ENCODE measurements around the gene RALY. TPM values are rescaled to one million over a fixed set of nuclear protein-coding genes. Genes with fewer than 3 reads are reported as not detected.

The RALY gene
- total RNA-seq, 1 experiment from 2014 or later: 164 TPM

DNA sequence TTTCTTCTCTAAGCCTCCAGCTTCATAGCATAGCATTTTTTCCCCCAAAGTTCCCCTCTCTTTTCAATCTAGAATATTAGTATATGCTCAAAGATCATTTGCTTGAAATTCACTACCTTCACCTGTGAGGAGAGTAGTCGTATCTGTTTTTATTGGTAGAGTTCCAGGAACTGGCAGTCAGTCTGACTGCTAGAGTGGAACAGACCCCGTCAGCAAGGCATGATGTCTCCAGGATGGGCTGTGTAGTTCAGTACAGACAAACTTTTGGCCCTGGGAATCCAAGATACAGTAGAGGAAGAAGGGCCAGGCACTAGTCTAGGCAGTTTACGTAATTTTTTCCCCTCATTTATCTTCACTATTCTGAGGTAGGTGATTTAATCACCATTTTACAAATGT, 29.1 kb downstream of the RALY start:
- intact Hi-C loops (cut with micrococcal nuclease; ENCODE audit: unreplicated experiment) (no loop called here), in situ Hi-C loops (cut with HindIII; ENCODE audit: low pct_unique_long_range_greater_than_20kb, low sequenced_read_pairs) (no loop called here)
- ChIA-PET POLR2A (no interaction called here), CTCF (interaction anchor here (0.7 to 1.2 kb wide), 2 partner anchors 108 to 160 kb away, joined by 3 read pairs; no protein-coding TSS in a partner anchor)
- Histone ChIP-seq H3K27ac (ENCODE audit: low read length) (no peak overlapping the region), H3K36me3 (ENCODE audit: control insufficient read depth, insufficient read depth, low read length) (no peaks in the 10 kb centered on the region), H3K4me3 (ENCODE audit: low read depth in 2 of 2, low read length in 2 of 2) (no peak overlapping the region), H3K4me1 (ENCODE audit: control insufficient read depth, insufficient read depth, low read length) (peaks cover 18% of the 10 kb centered on the region), H3K27me3 (ENCODE audit: control insufficient read depth, insufficient read depth, low read length) (no peaks in the 10 kb centered on the region), H3K9me3 (ENCODE audit: control insufficient read depth, insufficient read depth, low read depth, low read length) (no peaks in the 10 kb centered on the region)
- no peak for ATAC-seq
- no TSS peak for BruUV-seq (replicated peaks)
- no peak for TF ChIP-seq POLR2AphosphoS5 (IDR thresholded peaks at IDR 0.05; ENCODE audit: low read depth, low read length)
- TF ChIP-seq, protein P1, sequence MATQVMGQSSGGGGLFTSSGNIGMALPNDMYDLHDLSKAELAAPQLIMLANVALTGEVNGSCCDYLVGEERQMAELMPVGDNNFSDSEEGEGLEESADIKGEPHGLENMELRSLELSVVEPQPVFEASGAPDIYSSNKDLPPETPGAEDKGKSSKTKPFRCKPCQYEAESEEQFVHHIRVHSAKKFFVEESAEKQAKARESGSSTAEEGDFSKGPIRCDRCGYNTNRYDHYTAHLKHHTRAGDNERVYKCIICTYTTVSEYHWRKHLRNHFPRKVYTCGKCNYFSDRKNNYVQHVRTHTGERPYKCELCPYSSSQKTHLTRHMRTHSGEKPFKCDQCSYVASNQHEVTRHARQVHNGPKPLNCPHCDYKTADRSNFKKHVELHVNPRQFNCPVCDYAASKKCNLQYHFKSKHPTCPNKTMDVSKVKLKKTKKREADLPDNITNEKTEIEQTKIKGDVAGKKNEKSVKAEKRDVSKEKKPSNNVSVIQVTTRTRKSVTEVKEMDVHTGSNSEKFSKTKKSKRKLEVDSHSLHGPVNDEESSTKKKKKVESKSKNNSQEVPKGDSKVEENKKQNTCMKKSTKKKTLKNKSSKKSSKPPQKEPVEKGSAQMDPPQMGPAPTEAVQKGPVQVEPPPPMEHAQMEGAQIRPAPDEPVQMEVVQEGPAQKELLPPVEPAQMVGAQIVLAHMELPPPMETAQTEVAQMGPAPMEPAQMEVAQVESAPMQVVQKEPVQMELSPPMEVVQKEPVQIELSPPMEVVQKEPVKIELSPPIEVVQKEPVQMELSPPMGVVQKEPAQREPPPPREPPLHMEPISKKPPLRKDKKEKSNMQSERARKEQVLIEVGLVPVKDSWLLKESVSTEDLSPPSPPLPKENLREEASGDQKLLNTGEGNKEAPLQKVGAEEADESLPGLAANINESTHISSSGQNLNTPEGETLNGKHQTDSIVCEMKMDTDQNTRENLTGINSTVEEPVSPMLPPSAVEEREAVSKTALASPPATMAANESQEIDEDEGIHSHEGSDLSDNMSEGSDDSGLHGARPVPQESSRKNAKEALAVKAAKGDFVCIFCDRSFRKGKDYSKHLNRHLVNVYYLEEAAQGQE (IDR thresholded peaks at IDR 0.05; ENCODE audit: insufficient read depth in 1 of 2, low read depth in 2 of 2, low read length in 1 of 2): no peak
- TF ChIP-seq TCF7L2 (IDR thresholded peaks at IDR 0.05; ENCODE audit: low read depth, low read length): no peak
- no peak for DNase-seq (ENCODE audit: low read depth, low spot score)

DNA sequence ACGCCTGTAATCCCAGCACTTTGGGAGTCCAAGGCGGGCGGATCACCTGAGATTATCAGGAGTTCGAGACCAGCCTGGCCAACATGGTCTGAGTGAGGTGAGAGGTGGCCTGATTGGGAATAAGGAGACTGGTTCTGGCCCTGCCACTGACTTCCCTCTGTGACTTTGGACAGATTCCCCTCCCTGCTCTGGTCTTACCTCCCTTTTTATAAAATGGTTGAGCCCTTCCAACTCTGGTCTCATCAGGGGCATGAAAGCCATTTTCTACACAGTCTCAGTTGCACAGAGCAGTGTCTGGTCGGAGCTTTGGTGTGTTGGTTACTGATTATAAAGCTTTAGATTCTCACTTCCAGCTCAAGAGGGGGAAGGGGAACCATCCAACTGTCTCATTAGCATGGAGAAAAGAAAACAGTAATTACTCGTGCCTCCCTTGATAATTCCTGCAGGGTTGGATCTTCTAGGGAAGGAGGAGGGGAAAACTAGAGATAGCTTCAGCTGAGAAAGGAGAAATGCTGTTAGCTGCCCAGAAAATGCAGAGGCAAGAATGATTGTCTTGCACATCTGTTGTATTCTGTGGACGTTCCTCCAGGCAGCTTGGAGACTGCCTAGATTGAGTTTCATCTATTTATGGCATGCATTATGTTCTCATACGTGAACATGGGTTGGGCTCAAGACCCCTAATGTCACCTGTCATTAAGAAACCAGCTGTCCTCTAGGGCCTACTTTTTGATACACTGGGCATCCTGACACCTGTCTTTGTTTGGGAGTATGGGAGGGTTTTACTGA, 30.4 kb downstream of the RALY start:
- ChIA-PET POLR2A (no interaction called here), CTCF (no interaction called here)
- TF ChIP-seq TCF7L2 (IDR thresholded peaks at IDR 0.05; ENCODE audit: low read depth, low read length): no peak
- TF ChIP-seq, protein P1 (IDR thresholded peaks at IDR 0.05; ENCODE audit: insufficient read depth in 1 of 2, low read depth in 2 of 2, low read length in 1 of 2): no peak
- ATAC-seq (no peak), DNase-seq (ENCODE audit: low read depth, low spot score) (no peak)
- Histone ChIP-seq H3K9me3 (ENCODE audit: control insufficient read depth, insufficient read depth, low read depth, low read length) (no peaks in the 10 kb centered on the region), H3K27me3 (ENCODE audit: control insufficient read depth, insufficient read depth, low read length) (no peaks in the 10 kb centered on the region), H3K36me3 (ENCODE audit: control insufficient read depth, insufficient read depth, low read length) (no peaks in the 10 kb centered on the region), H3K4me1 (ENCODE audit: control insufficient read depth, insufficient read depth, low read length) (peaks cover 18% of the 10 kb centered on the region), H3K27ac (ENCODE audit: low read length) (no peak overlapping the region), H3K4me3 (ENCODE audit: low read depth in 2 of 2, low read length in 2 of 2) (no peak overlapping the region)
- TSS peak; percentile 7 for BruUV-seq (replicated peaks)
- intact Hi-C loops (cut with micrococcal nuclease; ENCODE audit: unreplicated experiment): no loop called here
- in situ Hi-C loops (cut with HindIII; ENCODE audit: low pct_unique_long_range_greater_than_20kb, low sequenced_read_pairs): no loop called here
